GM18868 (cell line): Measurements from ENCODE around the gene IPO8.

Experiments
- ATAC-seq: cut with Tn5 transposase; IDR thresholded peaks from one replicate; pipeline ENCODE4 v1.9.1; 2021; ENCODE audit warnings: mild to moderate bottlenecking, moderate library complexity; ENCODE audit not compliant: unreplicated experiment

Gene IPO8

GRCh38 chr12:30695199-30696102, at the start of gene IPO8:
TSS of gene IPO8 (minus strand) at chr12:30695869. CDS start at chr12:30695647, 222 bp downstream.
- peak; percentile 78 for ATAC-seq

GRCh38 chr12:30744321-30744720, 48.7 kb upstream of the IPO8 start:
- no peak for ATAC-seq

DNA sequence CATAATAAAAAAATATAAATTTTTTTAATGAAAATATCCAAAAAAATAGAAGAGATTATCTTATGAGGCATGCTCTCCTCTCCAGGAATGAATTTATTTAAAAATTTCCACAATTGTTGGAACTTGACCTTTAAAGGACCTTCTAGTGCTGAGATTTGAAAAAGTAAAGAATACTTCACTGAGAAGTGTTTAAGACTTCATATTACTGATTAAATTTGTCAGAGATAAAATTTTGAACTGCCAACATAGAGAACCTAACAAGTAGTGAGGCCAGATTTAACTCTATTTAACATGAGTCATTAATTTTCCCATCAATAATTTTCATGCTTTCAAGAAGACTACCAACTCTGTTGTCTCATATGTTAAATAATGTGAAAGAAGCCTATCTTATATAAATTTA, 44.6 kb upstream of the IPO8 start:
- ATAC-seq, result no peak

GRCh38 chr12:30739020-30739419, 43.4 kb upstream of the IPO8 start:
- no peak for ATAC-seq

DNA sequence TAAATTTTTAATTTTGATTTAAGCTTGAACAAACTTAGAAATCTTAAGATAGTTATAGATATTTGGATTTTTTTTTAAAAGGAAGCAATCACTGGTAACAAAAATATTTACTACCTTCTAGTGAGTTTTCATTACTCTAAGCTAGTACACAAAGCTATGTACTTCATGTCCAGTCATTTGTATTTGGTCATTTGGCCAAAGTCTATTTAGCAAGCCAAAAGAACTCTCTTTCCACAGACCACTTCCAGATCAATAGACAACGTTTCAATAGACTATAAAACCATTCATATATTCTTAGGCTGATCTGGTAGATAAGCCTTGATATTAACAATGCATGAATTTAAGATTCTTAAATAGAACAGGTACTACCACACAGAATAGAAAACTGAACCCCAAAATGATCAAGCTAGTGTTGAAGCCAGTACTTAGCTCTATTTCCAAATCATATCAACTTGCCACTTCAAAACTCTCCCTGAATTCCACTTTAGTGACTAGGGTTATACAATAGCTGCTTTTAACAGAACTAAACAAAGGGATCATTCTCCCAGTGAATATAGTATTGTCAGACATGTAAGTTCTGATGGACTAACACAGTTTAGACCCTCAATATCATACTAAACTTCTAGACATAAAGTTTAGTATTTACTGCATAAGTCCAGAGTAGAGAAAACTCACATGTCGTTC, 37.4 kb upstream of the IPO8 start:
- no peak for ATAC-seq

DNA sequence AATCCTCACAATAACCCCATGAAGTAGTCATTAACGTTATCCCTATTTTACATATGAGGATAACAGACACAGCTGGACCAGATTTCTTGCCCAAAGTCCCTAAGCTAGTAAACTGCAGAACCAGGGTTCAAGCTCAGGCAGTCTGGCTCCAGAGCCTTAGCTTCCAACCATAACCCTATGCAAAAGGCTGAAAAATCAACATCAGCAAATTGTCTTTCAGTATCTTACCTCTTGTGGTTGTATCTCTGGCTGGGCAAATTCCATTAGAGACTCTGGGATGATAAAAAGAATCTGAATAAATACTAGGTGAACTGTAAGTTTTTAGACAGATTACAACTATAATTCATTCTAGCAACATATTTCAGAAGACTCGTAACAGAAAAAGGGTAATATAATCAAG, 34.3 kb upstream of the IPO8 start:
- ATAC-seq, result no peak

- no peak for ATAC-seq
Measured at GRCh38 chr12:30729547-30729946, 33.9 kb upstream of the IPO8 start.

GRCh38 chr12:30726647-30727046, 31.0 kb upstream of the IPO8 start:
- ATAC-seq, result no peak

DNA sequence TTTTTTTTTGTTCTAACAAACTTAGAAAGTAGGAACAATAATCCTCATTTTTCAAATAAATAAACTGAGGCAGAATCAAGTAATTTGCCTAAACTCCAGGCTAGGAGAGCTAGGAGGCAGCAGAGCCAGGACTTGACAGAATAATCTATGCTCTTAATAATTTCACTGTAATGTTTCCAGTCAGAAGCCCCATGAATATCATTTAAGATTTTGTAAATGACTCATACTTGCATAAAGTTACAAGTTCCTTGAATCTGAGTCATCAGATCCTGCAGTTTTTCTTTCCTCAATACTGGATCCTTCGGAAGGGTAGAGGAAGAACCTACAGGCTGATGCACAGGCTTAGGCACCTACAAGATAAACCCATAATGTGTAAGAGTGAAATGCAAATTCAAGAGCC, 30.1 kb upstream of the IPO8 start:
- no peak for ATAC-seq

GRCh38 chr12:30719060-30719459, 23.4 kb upstream of the IPO8 start:
- no peak for ATAC-seq

DNA sequence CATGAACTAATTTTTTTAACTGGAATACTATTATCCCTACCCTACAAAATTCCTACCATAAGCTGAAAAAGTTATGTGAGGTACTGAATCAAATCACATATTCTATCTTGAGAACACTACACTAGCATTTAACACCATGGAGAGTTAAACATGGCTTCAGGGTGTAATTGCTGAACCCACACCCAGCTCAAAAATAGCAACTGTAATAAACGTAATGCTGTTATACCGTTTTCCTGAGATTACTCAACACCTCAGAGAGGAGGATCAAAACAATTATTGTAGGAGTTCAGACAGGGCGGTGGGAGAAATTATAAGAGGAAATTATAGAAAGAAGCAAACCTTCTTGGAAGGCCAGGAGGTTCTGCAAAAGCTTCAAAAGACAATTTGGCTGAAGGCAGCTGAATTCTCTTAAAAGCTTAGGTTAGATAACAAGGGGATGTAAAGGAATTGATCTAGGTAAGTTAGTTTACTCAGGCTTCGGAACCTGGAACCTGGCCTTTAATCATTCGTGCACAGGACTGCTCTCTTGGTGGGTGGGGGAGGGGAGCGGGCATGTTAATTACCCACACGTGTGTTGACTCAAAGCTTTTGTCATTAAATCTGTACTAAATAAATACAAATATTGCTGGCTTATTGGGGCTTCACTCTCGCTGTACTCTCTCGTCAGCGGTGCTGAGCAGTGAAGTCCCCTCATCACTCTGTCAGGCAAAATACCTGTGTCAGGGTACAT, 12.1 kb upstream of the IPO8 start:
- ATAC-seq, result no peak

- no peak for ATAC-seq
Measured at GRCh38 chr12:30706476-30706875, 10.8 kb upstream of the IPO8 start.

GRCh38 chr12:30701056-30701455, 5.4 kb upstream of the IPO8 start:
- ATAC-seq, result no peak

DNA sequence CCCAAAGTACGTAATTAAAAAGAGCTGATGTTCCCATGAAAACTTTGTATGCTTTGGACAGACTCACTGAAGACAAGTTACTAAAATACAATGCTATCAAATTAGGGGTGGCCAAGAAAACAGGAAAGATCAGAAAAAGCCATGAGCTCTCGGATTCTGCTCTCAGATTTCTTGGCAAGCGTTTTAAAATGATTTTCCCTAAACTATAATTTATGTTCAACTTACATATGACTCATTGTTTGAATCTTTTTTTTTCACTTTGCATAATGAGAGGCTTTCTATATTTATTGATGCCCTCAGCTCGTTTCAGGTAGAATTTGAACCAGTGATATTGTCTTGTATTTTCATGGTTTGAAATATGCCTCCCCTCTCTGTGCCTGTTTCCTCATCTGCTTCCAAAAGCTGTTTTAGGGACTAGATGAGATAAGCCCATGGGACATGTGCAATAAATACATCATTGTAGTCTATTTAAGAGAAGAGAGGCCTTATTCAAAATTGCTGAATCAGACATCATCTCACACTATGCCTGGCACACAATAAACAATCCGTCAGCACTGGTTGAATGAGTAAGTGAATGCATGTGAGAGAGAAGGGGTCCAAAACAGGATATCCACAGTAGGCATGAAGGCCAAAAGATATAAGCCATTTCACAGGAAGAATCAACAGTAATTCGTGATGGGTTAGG, 4.7 kb upstream of the IPO8 start:
- no peak for ATAC-seq

- ATAC-seq, result no peak
Measured at GRCh38 chr12:30698346-30698745, 2.7 kb upstream of the IPO8 start.

DNA sequence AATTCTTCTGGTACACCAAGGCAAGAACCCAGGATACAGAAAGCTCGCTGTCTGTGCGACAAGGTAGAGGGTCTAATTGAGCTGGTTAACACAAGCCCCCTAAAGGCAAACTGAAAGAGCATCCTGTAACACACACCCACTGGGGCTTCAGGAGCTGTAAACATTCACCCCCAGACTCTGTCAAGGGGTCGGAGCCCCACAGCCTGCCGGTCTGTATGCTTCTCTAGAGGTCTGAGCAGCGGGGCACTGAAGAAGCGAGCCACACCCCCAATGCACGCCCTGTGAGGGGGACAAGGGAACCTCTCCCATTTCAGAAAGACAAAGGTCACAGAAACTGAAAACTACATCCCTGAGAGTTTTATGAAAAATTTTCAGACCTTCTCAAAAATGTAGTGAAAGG, 1.3 kb upstream of the IPO8 start:
- ATAC-seq, result no peak

DNA sequence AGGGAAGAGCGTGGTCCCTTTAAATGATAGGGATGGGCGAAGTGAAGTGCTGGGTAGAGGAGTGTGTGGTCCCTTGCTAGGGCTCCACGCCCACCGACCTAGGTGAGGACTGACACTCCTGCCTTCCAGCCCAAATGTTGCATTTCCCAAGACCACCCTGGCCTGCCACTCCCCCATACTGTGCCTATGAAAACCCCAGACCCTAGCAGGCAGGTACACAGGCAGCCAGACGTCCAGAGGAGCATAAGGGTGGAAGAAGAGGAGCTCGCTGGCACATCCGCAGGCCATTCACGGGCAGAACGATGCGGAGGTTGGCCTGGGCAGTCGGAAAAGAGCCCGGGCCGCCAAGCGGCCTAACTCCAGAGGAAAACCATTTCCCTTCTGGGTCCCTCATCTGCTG, 817 bp upstream of the IPO8 start:
- no peak for ATAC-seq

GRCh38 chr12:30696103-30696408, 387 bp upstream of the IPO8 start:
- ATAC-seq, result peak; percentile 45

DNA sequence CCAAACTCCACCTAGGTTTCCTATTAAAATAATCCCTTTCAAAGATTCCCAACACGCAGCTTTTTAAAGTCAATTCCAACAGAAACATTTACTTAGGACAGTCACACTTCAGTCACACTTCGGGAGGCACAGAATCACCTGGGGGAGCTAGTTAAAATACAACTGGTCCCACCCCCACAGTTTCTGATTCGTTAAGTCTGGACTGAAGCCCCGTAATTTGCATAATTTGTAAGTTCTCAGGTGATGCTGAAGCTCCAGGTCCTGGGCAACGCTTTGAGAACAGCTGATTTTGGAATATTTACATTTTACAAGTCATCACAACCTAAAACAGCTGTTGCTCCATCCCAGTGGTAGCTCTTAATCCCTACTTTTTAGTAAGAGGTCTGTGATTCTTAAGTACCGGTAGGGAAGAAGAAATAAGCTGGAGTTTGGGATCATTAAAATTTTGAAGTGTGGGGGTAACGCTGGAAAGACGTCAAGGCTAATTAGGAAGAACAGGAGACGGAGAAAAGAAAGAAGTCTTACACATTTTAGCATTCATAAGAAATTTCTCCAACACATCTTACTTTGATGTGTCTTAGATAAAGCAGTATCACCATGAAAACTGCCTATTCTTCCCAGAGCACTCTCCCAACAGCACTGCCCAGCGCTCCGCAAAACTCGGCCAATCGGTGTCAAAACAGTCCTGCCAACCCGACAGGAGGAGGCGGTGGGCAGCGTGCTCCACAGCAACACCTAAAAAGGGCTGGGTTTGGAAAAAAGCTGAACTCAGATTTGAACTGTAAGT, 1.1 kb downstream of the IPO8 start:
- ATAC-seq, result no peak

DNA sequence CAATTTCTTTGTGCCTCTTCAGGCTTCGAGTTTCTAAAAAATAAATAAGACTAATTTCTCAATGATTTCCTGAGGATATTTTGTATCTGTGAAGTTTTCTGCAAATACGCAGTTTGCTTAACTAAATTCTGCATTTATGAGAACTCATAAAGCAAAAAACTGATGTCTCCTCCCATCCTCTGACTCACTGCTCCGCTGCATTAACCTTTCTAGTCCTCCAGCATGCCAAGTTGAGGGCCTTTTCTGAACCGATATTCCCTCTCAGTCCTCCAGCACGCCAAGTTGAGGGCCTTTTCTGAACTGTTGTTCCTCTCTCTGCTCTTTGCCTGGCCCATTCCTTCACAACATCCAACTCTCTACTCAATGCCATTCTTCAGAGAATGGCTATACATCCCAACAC, 3.2 kb downstream of the IPO8 start:
- no peak for ATAC-seq
